ENCODE measurements around the gene CHCHD3. TPM values are rescaled to one million over a fixed set of nuclear protein-coding genes. Genes with fewer than 3 reads are reported as not detected.

The CHCHD3 gene
- total and polyA plus RNA-seq, 2 of the 4 experiments (the other 2 are of a cell fraction), result 56.9 to 141 TPM

- Histone ChIP-seq H3K27me3 (ENCODE audit: control insufficient read depth, insufficient read depth, low read length) (no peaks in the 10 kb centered on the region), H2BK5ac (ENCODE audit: low read depth, low read length, poor library complexity, severe bottlenecking) (no peak overlapping the region), H2BK120ac (ENCODE audit: low read depth, low read length) (no peak overlapping the region), H4K8ac (ENCODE audit: low read depth in 2 of 2, low read length in 2 of 2) (no peak overlapping the region), H3K27ac (ENCODE audit: insufficient read depth, low read length) (no peak overlapping the region), H2BK15ac (ENCODE audit: low read depth, low read length) (no peak overlapping the region), H3K36me3 (ENCODE audit: control insufficient read depth, insufficient read depth, low read length) (no peaks in the 10 kb centered on the region), H3K9me1 (ENCODE audit: insufficient read depth, low read length) (no peaks in the 10 kb centered on the region), H3K4me3 (ENCODE audit: insufficient read depth, low read depth, low read length) (no peak overlapping the region), H3K4ac (ENCODE audit: low read depth, low read length) (no peak overlapping the region), H3K14ac (replicated peaks; ENCODE audit: low read depth, low read length) (no peak overlapping the region), H4K5ac (ENCODE audit: low read depth, low read length) (no peak overlapping the region), H4K20me1 (ENCODE audit: insufficient read depth, low read length) (no peaks in the 10 kb centered on the region), H3K79me1 (ENCODE audit: low read depth in 1 of 2, low read length in 2 of 2) (no peaks in the 10 kb centered on the region), H2AFZ (replicated peaks; ENCODE audit: low read length, poor library complexity) (no peak overlapping the region), H3K4me2 (ENCODE audit: low read depth, low read length) (no peak overlapping the region), H3K56ac (ENCODE audit: extremely low read depth, insufficient read depth, low read length) (no peak overlapping the region), H2AK5ac (ENCODE audit: low read depth, low read length) (0 out of 2 replicates have a peak overlapping the region, but pooled peaks have one; percentile 4), H2BK20ac (ENCODE audit: low read depth, low read length) (no peak overlapping the region), H4K91ac (ENCODE audit: insufficient read depth, low read depth, low read length) (no peak overlapping the region), H3K23ac (ENCODE audit: low read depth, low read length) (no peak overlapping the region), H3K4me1 (ENCODE audit: control insufficient read depth, insufficient read depth, low read length) (peaks cover 4% of the 10 kb centered on the region; the same call in 1 of the 2 replicates), H2AK9ac (replicated peaks; ENCODE audit: low read depth, low read length, poor library complexity) (no peak overlapping the region), H3K9ac (ENCODE audit: low read depth, low read length) (no peak overlapping the region), H3K18ac (ENCODE audit: low read depth, low read length) (no peak overlapping the region), H3K9me3 (ENCODE audit: control insufficient read depth, insufficient read depth, low read length) (peaks cover 9% of the 10 kb centered on the region; the same call in 1 of the 2 replicates)
- no peak for DNase-seq
- no CpG with 5 or more reads among the region's 5 CpGs for WGBS, 2 experiments (ENCODE audit: extremely low coverage in 2 of 2, insufficient read length in 1 of 2)
- in situ Hi-C loops (cut with MboI; ENCODE audit: low sequenced_read_pairs) (no loop called here), dilution Hi-C loops (cut with HindIII; ENCODE audit: low sequenced_read_pairs, unreplicated experiment) (no loop called here), intact Hi-C loops (cut with micrococcal nuclease) (no loop called here)
- no TSS peak for BruUV-seq (replicated peaks)
- ChIA-PET CTCF (no interaction called here), POLR2A (ENCODE audit: unreplicated experiment) (no interaction called here)
- no peak for ATAC-seq (ENCODE audit: low read depth)
- TF ChIP-seq RFX5 (IDR thresholded peaks at IDR 0.05; ENCODE audit: low read depth, low read length), result no peak
- no peak for TF ChIP-seq ELK1 (IDR thresholded peaks at IDR 0.05; ENCODE audit: borderline replicate concordance, low read depth, low read length)
- TF ChIP-seq MAFK (IDR thresholded peaks at IDR 0.05; ENCODE audit: low read depth, low read length), result no peak
- TF ChIP-seq FOS (IDR thresholded peaks at IDR 0.05; ENCODE audit: low read depth, low read length), result no peak
- no peak for TF ChIP-seq POLR2A (IDR thresholded peaks at IDR 0.05; ENCODE audit: low read depth, low read length)
- no peak for TF ChIP-seq MXI1 (IDR thresholded peaks at IDR 0.05; ENCODE audit: borderline replicate concordance, low read depth, low read length)
- TF ChIP-seq MAZ (IDR thresholded peaks at IDR 0.05; ENCODE audit: borderline replicate concordance, low read depth, low read length), result no peak
- no peak for TF ChIP-seq CTCF (conservative IDR thresholded peaks at IDR 0.05; ENCODE audit: low read depth, low read length)
- TF ChIP-seq CEBPB (IDR thresholded peaks at IDR 0.05; ENCODE audit: low read depth, low read length), result no peak
- TF ChIP-seq USF2 (IDR thresholded peaks at IDR 0.05; ENCODE audit: low read depth, low read length), result no peak
Measured at GRCh38 chr7:132740176-132740575, 341.7 kb downstream of the CHCHD3 start.
